GM12892 (cell line): ENCODE results near the gene ANO4.

Source experiments
- DNase-seq: peaks from one replicate; pipeline ENCODE4 v3.0.0; 2011; ENCODE audit not compliant: insufficient read length
- FAIRE-seq: peaks from 2 replicates; lab custom pipeline; 2011; peaks lifted over from hg19 to GRCh38; lab: Jason Lieb, UNC
- POLR2A ChIP-seq: IDR thresholded peaks from 2 replicates; pipeline ENCODE4 v1.6.1; 2011; ENCODE audit warnings: low read depth, low read length, control low read depth
- POLR2AphosphoS5 ChIP-seq: IDR thresholded peaks from 2 replicates; pipeline ENCODE4 v1.6.1; 2011; ENCODE audit warnings: low read depth, low read length, control low read depth
- TAF1 ChIP-seq: IDR thresholded peaks from 2 replicates; pipeline ENCODE4 v1.6.1; 2011; ENCODE audit warnings: low read depth, mild to moderate bottlenecking, control low read depth, low read length, borderline replicate concordance

ANO4 gene

DNA sequence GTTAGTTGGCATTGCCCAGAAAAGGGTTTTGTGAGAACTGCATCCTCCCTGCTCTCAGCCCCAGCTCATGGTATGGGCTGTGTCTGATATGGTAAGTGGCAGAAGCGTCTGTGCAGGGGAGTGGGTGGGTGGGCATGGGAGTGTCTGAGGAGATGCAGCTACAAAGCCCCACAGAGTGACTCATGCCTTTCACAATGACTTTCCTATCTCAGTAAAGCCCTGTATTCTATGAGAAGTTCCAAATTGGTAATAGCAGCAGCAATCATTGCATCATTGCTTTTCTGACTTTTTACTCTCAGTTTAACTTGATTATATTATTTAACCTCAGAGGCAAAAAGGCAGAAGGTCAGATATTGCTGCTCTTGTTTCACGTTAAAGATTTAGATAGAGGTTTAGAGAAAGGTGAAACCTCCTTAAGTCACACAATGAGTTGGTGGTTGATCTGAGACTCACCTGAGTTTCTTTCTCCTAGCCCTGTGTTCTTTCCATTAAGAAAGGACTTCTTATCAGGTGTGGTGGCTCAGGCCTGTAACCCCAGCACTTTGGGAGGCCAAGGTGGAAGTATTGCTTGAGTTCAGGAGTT lies 243.8 kb downstream of the ANO4 start:
- DNase-seq (no peak), FAIRE-seq (no peak)
- TF ChIP-seq TAF1, result no peak
- TF ChIP-seq POLR2A, result no peak
- no peak for TF ChIP-seq POLR2AphosphoS5

DNA sequence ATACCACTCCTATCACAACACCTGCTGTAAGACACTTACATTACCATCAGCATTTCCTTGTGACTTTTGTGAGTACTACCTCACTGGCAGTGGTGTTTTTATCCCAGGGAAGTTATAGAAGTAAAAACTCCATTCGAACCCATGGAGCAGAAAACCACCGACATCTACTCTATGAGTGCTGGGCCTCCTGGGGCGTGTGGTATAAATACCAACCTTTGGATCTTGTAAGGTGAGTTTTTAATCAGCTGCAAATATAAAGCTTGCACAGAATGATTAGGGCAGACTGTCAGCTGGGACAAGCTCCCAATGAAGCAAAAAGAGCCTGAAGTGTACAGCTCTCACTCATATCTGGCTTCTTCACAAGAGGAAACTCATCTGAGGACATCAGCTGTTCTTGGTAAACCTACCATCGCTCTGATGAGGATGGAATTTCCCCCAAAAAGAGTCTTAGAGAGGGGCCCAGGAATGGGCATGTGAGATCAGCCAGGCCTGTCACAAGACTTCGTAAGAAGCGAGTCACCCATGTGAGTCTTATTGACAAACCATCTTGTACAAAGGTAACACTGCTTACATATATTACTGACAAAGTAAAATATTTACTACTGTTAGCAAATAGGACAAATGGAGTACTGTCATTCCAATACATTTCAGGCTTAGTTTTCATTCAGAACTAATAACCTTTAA lies 245.4 kb downstream of the ANO4 start:
- no peak for TF ChIP-seq POLR2AphosphoS5
- TF ChIP-seq POLR2A, result no peak
- TF ChIP-seq TAF1, result no peak
- FAIRE-seq (no peak), DNase-seq (no peak)

DNA sequence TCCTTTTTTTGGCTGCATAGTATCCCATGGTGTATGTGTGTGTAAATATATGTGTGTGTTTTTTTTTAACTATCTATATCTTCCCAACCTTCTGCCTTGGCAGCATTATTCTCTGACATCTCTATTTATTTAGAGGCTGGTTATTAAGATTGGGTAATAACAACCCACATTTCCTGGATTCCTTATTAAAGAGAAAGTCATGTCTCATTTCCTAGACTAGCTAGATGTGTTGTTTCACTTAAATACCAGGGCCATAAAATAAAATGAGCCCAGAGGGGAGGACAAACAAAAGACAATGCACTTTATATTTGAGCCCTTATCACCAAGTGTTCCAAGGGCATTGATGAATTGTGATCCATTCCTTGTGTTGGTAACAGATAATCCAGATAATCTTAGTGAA lies 246.4 kb downstream of the ANO4 start:
- TF ChIP-seq POLR2AphosphoS5, result no peak
- no peak for TF ChIP-seq TAF1
- TF ChIP-seq POLR2A, result no peak
- DNase-seq (no peak), FAIRE-seq (no peak)

DNA sequence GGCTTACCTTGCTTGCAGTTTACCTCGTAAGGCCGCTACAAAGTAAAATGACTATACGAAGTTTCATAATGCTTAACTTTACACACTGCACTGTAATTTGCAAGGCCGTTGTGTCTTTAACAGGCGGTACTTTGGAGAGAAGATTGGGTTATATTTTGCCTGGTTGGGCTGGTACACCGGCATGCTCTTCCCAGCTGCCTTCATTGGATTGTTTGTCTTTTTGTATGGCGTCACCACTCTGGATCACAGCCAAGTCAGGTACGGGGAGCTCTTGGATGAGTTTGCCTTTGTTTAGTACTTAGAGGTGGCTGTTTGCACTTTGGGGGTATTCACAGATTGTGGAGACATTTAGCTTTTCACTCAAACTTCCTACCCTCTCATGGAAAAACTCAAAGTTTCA lies 247.6 kb downstream of the ANO4 start:
- no peak for DNase-seq
- no peak for TF ChIP-seq POLR2AphosphoS5
- no peak for FAIRE-seq

DNA sequence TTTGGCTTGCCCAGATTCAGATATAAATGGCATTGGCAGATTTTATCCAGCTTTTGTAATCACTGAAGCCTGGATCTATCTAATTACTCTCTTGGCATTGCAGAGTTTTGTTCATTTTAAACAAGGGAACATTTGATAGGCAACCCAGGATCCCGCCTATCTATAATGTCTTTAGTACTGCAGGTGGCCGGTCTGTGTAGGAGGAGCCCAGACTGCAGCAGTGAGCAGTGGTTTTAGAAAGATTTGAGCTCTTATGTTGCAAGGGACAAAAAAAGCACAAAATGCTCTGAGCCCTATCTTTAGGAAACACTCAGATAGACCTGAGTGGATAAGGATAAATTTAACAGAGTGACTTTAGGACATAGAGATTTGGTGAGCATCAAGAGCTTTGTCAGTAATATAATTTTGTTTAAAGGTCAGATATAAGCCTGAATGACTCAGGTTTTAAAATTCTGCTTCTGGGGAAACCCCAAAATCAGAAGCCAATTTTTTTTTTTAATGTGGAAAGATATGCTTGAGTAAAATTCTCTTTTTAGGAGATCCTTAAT lies 250.0 kb downstream of the ANO4 start:
- FAIRE-seq (no peak), DNase-seq (no peak)
- TF ChIP-seq TAF1, result no peak
- TF ChIP-seq POLR2A, result no peak
- no peak for TF ChIP-seq POLR2AphosphoS5

DNA sequence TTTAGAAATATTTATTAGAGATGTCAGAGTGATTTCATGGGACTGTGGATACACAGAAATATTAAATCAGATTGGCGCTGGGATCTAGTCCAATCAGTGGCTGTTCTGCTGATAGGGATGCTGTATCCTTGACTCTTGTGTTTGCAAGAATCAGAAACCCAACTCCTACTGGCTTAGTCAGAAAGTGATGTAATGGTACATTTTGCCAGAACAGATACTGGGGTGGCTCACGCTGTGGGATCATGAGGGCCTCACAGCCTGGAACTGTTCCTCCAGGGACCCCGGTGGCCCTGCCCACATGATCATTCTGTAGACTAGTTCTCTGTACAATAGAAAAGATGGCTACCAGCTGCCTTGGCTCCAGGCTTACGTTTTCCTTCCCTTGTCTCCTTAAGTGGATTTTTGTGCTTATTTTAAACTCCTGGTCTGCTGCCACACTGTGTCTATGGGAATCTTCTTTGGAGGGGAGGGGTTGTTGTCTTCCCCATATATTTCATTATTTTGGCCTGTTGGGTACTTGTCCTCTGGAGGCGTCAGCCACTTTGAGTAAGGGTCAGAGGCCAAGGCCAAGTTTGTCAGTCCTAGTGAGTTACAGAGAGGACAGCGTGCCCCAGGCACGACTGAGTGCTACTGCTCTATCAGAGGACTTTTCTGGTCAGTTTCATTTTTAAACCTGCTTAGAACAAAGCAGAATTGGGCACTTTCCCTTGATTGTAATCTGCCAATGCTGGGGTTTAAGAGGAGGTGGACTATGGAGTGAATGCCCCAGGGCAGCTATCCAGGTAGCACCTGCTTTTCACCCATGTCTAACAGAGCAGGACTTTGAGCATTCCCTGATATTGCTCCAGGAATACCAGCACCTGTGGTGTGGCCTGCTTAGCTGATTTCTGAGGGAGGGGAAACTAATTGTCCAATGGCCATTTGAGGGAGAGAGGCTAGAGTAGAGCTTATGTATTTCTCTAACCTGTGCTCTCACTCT lies 251.2 kb downstream of the ANO4 start:
- no peak for TF ChIP-seq POLR2AphosphoS5
- no peak for TF ChIP-seq POLR2A
- TF ChIP-seq TAF1, result no peak
- no peak for FAIRE-seq
- no peak for DNase-seq

DNA sequence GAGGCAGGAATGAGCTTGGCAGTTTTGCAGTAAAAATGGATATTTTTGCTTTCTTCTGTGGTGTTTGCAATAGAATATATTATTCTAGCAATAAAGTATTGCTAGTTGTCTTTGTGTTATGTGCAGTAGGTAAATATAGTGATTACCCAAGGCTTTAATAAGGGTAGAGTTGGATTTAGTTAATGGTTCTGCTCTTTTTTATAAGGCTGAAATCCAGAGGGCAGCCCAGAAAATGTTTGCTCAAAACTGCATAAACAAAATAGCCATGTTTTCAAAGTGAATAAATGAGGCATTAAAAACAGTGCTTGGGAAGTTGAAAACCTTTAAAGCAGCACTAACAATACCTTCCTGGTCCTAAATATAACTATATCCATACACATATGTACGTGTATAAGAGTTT lies 253.1 kb downstream of the ANO4 start:
- FAIRE-seq, result no peak
- no peak for TF ChIP-seq TAF1
- no peak for TF ChIP-seq POLR2AphosphoS5
- DNase-seq, result no peak

DNA sequence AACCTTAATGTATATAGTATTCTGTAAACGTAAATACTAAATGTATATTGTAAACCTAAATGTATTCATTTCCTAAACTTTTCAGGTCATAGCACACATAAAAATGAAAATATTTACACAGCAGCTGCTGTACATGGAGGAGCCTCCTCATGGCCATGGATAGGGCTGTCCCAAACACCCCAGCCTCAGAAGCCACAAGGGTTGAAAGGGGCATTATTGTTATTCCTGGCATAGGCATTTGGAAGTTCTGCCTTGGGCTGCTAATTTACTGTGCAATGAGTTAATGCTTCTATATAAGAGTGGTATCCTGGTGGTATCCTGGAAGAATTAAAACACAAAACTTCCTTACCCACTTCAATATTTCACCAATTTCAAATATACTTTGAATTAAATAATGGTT lies 256.1 kb downstream of the ANO4 start:
- TF ChIP-seq POLR2A (no peak), TAF1 (no peak), POLR2AphosphoS5 (no peak)
- DNase-seq, result no peak
- FAIRE-seq, result no peak

DNA sequence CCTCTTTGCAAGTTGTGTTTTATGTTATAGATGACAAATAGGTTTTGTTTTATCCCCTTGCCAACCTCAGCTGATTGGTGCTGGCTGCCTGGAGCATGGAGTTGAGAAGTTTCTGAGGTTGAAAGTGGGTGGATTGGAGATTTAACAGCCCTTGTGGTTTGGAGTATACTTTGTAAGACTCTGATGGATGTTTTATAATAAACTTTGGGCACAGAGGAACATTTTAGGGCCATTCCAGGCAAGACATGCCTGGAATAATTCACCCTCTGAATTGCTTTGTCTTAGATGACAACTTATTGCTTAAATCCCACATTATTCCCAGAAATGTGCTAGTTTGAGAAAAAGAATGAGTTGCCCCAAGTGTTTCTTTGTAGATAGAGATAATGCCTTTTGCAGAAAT lies 256.6 kb downstream of the ANO4 start:
- no peak for TF ChIP-seq POLR2A
- TF ChIP-seq TAF1, result no peak
- TF ChIP-seq POLR2AphosphoS5, result no peak

DNA sequence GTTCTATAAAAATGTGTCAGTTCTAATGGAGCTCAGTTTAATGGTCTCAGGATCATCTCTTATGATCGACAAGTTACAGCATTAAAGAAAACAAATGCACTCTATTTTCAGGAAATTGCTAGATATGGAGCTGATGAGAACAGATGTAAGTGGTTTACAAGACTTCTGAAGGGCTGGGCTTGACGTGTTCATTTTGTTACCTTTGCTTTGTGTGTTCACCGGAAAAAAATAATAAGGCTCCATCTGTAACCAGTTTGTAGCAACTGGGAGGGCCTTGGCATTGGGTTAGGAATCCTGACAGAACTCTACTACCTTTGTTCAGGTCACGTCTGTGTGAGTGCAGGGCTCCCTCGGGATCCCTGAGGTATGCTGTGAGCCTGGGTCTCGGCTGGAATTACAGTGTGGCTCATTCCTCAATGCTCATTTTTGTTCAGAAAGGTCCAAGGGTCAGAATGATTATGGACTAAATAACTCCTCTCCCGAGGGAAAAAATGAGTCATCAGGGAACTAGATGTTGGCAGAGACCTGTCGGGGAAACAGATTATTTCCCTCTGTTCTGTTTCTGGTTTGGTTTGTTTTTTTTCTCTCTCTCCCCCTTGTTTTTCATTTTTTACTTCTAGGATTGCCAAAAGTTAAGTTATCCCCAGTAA lies 257.4 kb downstream of the ANO4 start:
- FAIRE-seq (no peak), DNase-seq (no peak)
- TF ChIP-seq TAF1, result no peak
- TF ChIP-seq POLR2A, result no peak
- TF ChIP-seq POLR2AphosphoS5, result no peak

More for the DNA sequence above, 256.6 kb downstream of the ANO4 start:
- FAIRE-seq (no peak), DNase-seq (no peak)

DNA sequence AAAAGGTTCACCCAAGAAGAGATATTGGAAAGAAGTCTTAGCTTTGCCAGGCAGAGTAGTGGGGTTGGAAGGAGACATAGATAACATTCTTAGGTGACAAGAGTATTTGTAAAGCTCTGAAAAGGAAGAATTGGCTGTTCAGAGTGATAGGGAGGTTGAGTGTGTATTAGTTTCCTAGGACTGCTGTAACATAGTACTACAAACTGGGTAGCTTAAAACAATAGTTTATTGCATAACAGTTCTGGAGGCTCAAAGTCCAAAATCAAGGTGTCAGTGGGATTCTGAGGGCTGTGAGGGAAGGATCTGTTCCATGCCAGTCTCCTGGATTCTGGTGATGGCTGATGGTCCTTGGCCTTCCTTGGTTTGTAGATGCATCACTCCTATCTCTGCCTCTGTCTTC lies 258.6 kb downstream of the ANO4 start:
- FAIRE-seq, result no peak

More for the DNA sequence above, 258.6 kb downstream of the ANO4 start:
- no peak for DNase-seq
- TF ChIP-seq POLR2AphosphoS5 (no peak), POLR2A (no peak)
